Nephron progenitor cell (in vitro differentiated cells): ENCODE data around the gene CEP128.

Experiments used
- DNase-seq: peaks from one replicate; pipeline ENCODE4 v3.0.0; 2021
- H3K27ac Mint-ChIP-seq: 2 replicates; pipeline ENCODE4 v1.8.0; 2021; ENCODE audit warnings: mild to moderate bottlenecking, moderate library complexity, mixed read lengths
- H3K27me3 Mint-ChIP-seq: 2 replicates; pipeline ENCODE4 v1.8.0; 2021; ENCODE audit warnings: mild to moderate bottlenecking, low read depth, mixed read lengths; ENCODE audit not compliant: poor library complexity
- H3K36me3 Mint-ChIP-seq: 2 replicates; pipeline ENCODE4 v1.8.0; 2021; ENCODE audit warnings: low read depth, mixed read lengths
- H3K4me1 Mint-ChIP-seq: 2 replicates; pipeline ENCODE4 v1.8.0; 2021; ENCODE audit warnings: mixed read lengths
- H3K4me3 Mint-ChIP-seq: 2 replicates; pipeline ENCODE4 v1.8.0; 2021; ENCODE audit warnings: mild to moderate bottlenecking, moderate library complexity, mixed read lengths
- H3K9me3 Mint-ChIP-seq: 2 replicates; pipeline ENCODE4 v1.8.0; 2021; ENCODE audit warnings: mild to moderate bottlenecking, moderate library complexity, mixed read lengths
- CTCF ChIP-seq: fragments of 200-600 bp; sonication (generic); IDR thresholded peaks from 2 replicates; pipeline ENCODE4 v1.5.0; 2021; ENCODE audit warnings: antibody characterized with exemption

CEP128 gene

GRCh38 chr14:80576401-80576800 is 365.1 kb downstream of the CEP128 start:
- no peaks in the 10 kb centered on the region for H3K36me3 Mint-ChIP-seq
- no peaks in the 10 kb centered on the region for H3K9me3 Mint-ChIP-seq
- H3K4me1 Mint-ChIP-seq: peaks cover 4% of the 10 kb centered on the region
- no peak overlapping the region for H3K4me3 Mint-ChIP-seq
- no peak for DNase-seq
- H3K27me3 Mint-ChIP-seq: no peaks in the 10 kb centered on the region
- no peak overlapping the region for H3K27ac Mint-ChIP-seq
- TF ChIP-seq CTCF: no peak

GRCh38 chr14:80575763-80576162 is 365.8 kb downstream of the CEP128 start:
- no peaks in the 10 kb centered on the region for H3K27me3 Mint-ChIP-seq
- TF ChIP-seq CTCF: no peak
- peaks cover 4% of the 10 kb centered on the region for H3K4me1 Mint-ChIP-seq

GRCh38 chr14:80572666-80573065 is 368.9 kb downstream of the CEP128 start:
- DNase-seq: no peak
- H3K36me3 Mint-ChIP-seq: no peaks in the 10 kb centered on the region
- no peak overlapping the region for H3K27ac Mint-ChIP-seq
- H3K9me3 Mint-ChIP-seq: no peaks in the 10 kb centered on the region
- no peaks in the 10 kb centered on the region for H3K27me3 Mint-ChIP-seq
- no peak for TF ChIP-seq CTCF
- peaks cover 4% of the 10 kb centered on the region for H3K4me1 Mint-ChIP-seq
- no peak overlapping the region for H3K4me3 Mint-ChIP-seq

More at GRCh38 chr14:80575763-80576162, 365.8 kb downstream of the CEP128 start:
- DNase-seq: no peak
- H3K27ac Mint-ChIP-seq: no peak overlapping the region
- no peaks in the 10 kb centered on the region for H3K36me3 Mint-ChIP-seq
- no peak overlapping the region for H3K4me3 Mint-ChIP-seq
- H3K9me3 Mint-ChIP-seq: no peaks in the 10 kb centered on the region

- TF ChIP-seq CTCF: no peak
- H3K27ac Mint-ChIP-seq: no peak overlapping the region
- no peaks in the 10 kb centered on the region for H3K9me3 Mint-ChIP-seq
- no peaks in the 10 kb centered on the region for H3K4me1 Mint-ChIP-seq
- H3K4me3 Mint-ChIP-seq: no peak overlapping the region
- H3K36me3 Mint-ChIP-seq: no peaks in the 10 kb centered on the region
- no peak for DNase-seq
- H3K27me3 Mint-ChIP-seq: no peaks in the 10 kb centered on the region
Measured at GRCh38 chr14:80570930-80571298, 370.6 kb downstream of the CEP128 start.

- Mint-ChIP-seq H3K36me3 (no peaks in the 10 kb centered on the region), H3K27ac (no peak overlapping the region), H3K4me3 (no peak overlapping the region), H3K9me3 (no peaks in the 10 kb centered on the region), H3K27me3 (no peaks in the 10 kb centered on the region), H3K4me1 (no peaks in the 10 kb centered on the region)
- DNase-seq: no peak
- no peak for TF ChIP-seq CTCF
Measured at GRCh38 chr14:80567905-80568536, 373.5 kb downstream of the CEP128 start.

GRCh38 chr14:80565001-80565400 is 376.5 kb downstream of the CEP128 start:
- no peak overlapping the region for H3K27ac Mint-ChIP-seq

More at GRCh38 chr14:80565001-80565400, 376.5 kb downstream of the CEP128 start:
- no peaks in the 10 kb centered on the region for H3K9me3 Mint-ChIP-seq
- H3K27me3 Mint-ChIP-seq: no peaks in the 10 kb centered on the region
- H3K4me1 Mint-ChIP-seq: no peaks in the 10 kb centered on the region
- no peak for DNase-seq
- H3K36me3 Mint-ChIP-seq: no peaks in the 10 kb centered on the region
- TF ChIP-seq CTCF: no peak
- H3K4me3 Mint-ChIP-seq: no peak overlapping the region
